GM18868 (cell line): ENCODE measurements around the gene GOLGA7B.

ENCODE experiments used
- ATAC-seq: cut with Tn5 transposase; IDR thresholded peaks from one replicate; pipeline ENCODE4 v1.9.1; 2021; ENCODE audit warnings: mild to moderate bottlenecking, moderate library complexity; ENCODE audit not compliant: unreplicated experiment

The GOLGA7B gene

DNA sequence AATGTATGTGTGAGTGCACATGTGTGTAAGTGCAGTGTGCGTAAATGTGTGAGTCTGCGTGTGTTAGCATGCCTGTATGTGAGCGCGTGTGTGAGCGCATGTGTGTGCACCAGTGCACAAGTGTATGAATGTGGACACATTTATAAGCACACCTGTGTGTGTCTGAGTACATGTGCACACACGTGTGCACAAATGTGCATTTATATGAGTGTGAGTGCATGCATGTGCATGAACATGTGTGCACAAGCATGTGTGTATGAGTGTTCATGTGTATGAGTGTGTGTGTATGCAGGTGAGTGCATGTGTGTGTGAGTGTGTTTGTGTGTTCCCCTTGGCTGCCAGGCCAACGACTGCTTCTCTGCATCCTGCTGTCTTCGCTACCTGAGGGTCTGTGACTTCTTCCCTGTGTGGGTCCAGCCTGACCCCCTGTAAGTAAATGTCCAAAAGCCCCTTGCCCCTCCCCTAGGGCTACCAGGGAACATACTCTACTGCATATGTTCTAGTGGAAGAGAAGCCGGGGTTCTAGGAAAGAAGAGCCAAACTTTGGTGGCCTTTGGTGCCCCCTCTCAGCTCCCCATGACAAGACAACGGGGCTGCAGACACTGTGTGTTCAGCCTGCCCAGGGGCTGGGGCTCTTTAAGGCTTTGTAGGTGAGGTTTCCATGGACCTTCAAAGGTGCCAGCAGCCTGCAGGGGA, 17.0 kb downstream of the GOLGA7B start:
- ATAC-seq, result no peak

DNA sequence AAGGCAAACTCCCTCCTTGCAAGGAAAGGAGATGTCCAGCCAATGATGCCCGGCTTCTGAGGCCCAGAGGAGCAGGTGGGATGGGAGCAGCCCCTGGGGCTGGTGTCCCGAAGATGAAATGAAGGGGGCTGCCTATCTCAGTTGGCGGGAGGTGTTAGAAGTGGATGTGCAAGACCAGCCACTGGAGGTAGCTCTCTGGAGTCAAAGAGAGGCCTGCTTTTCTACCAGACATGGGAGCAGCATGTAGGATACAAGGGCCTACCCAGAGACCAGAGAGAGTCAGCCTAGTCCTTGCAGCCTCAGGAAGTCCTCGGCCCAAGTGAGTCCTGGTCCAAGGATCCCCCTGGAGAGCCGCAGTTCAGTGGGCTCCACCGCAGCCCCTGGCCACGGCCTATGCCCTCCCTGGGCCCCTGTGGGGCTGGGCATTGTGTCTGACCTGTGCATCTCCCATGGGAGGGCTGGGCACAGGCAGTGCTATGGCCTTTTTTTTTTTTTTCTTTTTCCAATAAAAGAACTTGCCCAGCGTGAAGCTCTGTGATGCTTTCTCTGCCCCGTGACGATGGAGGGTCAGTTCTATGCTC, 17.7 kb downstream of the GOLGA7B start:
- ATAC-seq, result no peak

DNA sequence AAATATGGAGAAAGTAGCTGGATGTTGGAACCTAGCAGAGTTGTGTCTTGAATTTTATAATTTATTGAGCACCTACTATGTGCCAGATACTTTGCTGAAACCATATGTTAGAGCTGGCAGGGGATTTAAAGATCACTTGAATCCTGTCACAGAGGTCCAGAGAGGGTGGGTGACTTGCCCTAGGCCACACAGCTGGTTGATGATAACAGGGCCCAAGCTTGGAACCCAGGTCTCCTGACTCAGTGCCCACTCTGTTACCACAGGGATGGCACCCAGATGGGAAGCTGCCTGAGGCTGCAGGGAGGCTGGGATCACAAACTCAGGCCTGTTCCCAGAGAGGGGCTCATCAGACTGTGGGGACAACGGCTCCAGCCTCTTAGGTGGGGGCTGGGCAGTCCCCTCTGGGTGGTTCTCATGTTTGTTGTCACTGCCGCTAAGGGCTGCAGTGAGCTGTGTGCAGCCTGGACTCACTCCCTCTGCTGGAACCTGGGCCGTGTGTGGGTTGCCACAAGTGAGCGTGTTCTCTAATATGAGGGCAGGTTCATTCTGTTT, 18.6 kb downstream of the GOLGA7B start:
- ATAC-seq, result no peak

DNA sequence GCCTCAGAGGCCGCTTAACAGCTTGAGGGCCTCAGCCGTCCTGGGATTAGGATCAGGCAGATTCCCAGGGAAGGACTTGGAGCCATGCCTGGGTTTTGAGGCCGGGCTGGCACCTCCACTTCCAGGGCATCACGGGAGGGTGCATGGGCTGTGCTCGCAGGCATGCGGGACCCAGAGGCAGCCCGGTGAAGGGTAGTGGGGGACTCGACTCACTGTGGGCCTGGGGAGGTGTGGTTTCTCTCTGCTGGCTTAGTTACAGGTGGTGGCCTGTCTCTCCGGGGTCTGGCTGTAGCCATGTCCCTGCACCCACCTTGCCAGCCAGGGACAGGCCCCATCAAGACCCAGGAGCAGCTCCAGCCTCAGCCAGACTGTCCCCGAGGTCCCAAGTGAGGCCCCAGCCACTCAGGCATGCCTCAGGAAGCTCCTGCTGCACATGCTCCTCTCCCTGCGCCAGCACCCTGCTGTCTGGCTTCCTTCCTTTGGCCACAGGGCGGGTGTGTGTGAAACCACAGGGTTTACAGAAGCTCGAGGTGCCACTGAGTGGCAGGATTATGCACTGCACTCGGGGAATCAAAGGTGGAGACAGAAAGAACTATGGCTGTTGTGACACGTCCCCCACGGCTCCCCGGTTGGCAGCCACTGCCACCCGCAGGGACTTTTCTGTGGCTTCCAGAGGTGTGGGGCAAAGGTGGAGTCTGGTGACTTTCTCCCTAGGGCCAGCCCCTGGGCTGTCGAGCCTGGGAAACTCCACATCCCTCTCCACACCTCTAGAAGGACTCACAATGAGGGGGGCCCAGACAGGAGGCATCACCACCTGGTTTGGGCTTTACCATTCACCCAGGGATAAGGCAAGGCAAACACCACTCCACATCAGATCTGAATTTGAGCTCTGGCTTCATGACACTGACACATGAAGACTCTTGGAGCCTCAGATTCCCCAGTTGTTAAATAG, 19.7 kb downstream of the GOLGA7B start:
- ATAC-seq, result peak; percentile 99

DNA sequence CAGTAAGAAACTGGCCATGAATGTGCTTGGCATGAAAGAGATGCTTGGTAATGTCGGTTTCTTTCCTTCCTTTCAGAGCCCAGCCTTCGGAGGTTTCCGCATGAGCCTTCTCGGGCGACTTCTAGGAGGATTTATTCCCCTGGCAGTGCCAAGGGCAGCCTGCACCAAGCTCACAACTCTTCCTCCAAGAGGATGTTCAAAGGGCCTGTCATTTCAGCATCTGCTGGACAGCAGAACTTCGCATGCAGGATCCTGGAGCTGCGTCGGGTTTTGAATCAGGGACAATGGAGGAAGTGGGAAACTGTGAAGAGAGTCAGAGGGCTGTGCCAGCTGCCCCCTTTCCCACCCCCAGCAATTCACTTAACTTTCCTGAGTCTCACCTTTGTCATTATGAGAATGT, 21.3 kb downstream of the GOLGA7B start:
- ATAC-seq, result no peak

DNA sequence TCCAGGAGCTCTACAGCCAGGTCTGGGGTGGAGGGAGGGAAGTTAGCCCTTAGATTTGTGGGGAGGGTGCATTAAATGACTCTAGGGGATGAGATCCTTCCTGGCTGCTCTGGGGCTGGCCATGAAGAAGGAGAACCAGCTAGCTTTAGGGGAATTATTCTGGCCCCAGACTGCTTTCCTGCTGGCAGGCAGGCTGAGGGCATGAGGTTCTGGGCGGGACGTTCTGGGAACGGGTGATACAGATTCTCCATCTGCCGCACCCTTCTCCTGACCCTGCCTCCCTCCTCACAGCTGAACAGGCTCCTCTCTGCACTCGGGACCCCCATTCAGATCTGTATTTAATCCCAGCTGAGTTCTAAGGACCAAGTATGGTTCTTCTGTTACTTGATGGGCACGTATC, 23.9 kb downstream of the GOLGA7B start:
- ATAC-seq, result no peak

DNA sequence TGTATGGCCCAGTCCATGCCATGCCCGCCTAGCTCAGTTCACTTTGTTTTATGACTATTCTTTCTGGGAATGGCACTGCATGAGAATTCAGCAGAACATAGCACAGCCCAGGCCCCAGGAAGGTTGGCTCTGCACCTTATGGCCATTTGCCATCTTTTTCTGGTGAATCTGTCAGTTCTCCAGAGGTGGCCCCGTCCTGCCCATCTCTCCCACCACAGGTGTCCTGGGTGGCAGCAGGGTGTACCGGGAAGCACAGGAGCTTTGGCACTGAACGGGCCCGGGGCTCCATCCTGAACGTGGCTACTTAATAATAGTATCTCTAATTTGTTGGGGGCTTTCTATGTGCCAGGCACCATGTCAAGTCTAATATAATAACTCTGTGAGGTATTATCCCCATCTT, 24.7 kb downstream of the GOLGA7B start:
- ATAC-seq, result no peak

DNA sequence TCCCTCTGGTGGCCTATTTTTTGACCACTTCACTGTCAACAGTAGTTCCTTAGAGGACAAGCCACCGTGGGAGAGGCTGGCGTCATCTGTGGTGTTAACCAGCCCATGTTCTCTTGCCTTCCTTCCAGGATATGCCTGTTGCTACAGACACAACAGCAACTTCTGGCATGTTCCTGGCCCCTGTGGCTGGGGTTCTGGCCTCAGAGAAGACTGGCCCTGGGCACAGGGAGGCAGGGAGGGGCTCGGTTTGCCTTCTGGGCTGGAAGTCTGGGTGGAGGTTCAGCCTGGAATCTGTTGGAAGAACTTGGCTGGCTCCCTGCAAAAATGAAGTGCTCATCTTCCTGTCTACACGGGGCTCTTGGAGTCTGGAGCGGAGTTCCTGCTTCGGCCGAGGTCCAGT, 25.7 kb downstream of the GOLGA7B start:
- ATAC-seq, result no peak

DNA sequence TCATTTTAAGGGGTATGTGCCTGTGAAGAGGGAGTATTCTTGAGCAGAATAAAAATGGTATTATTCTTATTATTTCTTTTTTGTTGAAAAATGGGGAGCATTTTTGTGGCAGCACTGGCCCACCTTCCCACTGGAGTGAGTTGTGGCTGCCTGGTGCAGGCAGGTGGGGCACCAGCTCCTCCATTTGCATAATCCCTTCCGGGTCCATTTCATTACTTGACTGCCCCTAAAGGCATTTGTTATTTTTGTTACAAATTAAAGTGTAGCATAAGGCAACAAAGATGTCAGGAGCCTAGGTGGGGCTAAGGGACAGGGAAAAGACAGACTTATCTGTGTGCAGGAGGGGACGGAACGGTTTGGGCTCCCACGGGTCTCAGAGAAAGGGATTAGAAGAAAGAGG, 26.8 kb downstream of the GOLGA7B start:
- ATAC-seq, result no peak

DNA sequence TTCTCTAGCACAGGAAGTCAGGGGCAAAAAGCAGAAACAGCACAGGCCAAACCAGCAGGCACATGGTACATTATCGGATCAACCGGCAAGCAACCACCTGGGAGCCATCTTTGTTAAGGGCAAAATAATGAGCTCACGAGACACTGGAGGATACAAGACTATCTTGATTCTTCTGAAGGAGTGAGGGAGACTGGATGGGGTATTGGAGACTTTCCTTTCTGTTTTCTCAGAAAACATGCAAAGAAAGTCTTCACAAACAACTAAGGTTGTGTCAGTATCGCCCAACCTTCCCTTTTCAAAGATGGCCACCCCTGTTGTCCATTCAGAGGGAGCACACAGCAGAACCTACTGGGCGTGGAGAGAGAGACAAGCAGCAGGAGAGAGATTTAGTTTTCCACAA, 29.6 kb downstream of the GOLGA7B start:
- no peak for ATAC-seq

DNA sequence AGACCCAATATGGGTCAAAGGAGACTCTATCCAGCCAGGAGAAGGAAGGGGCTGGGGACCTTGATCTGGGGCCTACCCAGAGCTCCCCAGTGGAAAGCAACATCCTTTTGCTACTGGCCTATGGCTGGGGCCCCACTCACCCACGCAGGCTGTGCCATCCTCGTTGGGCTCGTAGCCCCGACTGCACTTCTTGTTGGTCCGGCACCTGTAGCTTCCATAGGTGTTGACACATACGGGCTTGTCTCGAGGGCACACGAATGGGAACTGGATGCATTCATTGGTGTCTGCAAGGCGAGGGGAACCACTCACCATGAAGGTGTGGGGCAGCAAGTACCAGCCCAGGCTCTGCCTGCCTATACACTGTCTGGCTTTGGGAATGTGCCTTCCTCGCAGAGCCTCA, 30.5 kb downstream of the GOLGA7B start:
- no peak for ATAC-seq

DNA sequence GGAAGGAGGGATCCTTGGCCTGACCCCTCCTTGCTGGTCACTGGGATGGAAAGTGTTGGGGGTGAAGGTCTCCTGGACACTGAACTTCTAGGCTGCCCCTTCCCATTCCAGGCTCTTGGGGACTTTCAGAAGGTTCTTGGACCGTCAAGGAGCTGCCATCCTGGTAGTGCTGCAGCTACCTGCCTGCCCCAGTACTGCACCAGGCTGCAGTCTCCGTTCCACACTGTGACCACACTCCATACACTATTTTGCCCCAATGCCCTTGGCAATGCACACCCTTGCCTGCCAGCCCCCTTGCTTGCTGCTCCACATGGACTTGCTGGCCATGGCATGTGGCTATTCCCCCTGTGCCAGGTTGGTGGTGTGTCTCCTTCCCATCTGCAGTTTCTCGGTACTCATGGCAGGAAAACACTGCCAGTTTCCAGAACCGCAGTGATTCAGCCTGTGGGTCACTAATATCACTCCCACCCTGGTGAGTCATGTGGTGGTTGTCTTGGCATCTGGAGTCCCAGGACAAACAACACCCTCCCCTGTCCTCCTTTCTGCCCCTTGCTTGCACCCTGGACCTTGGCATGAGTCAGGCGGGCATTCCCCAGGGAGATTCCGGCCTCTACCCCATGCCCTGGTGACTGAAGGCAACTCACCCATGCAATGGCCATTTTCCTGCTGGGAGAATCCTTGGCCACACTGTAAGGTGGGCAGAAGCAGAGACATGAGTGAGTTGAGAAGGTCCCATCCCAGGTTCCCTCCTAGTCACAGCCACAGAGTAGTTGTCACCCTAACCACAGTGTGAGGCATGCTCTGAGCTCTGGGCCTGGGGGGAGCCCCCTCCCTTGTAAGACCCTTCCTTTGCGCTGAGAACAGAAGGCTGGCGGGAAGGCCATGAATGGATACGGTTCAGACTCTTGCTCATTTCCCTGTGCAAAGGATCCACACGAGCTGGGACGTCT, 32.8 kb downstream of the GOLGA7B start:
- ATAC-seq, result no peak

DNA sequence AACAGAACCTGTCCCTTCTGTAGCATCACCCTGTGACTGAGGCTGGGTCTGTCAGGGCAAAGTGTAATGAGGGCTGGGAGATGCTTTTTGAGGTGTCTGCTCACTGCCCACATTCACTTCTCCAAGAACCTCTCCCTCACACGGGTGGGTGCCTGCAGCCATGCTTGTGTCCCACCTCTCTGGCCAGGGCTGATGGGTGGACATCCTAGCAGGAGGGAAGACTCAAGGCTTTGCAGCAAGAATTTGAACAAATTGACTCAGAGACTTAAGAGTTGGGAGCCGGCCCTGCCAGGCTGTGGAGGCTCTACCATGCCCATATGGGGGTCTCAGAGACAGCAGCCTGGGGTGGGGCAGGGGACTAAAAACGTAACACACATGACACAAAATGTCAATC, 33.4 kb downstream of the GOLGA7B start:
- no peak for ATAC-seq

DNA sequence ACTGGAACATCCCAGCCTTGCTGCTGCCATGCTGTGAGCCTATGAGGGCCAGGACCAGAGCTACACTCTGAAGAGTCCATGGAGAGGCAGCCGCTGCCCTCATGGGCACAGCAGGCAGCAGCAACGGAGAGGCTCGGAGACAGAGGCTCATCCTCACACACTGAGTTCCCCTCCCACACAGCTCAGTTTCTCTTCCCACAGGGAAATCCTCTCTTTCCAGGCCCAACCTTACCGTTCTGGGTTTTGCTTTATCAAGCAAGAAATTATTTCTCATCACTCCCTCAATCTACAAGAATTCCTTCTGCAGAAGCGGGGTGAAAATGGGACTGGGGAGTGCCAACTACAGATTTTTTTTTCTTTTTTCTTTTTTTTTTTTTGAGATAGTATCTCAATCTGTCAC, 36.6 kb downstream of the GOLGA7B start:
- no peak for ATAC-seq

DNA sequence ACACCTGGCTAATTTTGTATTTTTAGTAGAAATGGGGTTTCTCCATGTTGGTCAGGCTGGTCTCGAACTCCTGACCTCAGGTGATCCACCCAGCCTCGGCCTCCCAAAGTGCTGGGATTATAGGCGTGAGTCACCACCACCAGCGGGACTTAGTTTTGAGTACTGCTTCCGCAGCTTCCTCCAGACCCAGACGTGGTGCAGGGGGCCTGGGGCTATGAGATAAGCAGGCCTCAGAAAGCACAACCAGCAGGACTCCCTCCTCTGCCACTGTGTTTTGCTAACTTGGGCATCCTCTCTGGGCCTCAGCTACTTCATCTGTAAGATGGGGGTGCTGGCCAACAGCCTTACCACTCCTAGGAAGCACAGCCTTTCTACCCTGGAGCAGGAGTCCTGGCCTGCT, 37.8 kb downstream of the GOLGA7B start:
- ATAC-seq, result no peak

DNA sequence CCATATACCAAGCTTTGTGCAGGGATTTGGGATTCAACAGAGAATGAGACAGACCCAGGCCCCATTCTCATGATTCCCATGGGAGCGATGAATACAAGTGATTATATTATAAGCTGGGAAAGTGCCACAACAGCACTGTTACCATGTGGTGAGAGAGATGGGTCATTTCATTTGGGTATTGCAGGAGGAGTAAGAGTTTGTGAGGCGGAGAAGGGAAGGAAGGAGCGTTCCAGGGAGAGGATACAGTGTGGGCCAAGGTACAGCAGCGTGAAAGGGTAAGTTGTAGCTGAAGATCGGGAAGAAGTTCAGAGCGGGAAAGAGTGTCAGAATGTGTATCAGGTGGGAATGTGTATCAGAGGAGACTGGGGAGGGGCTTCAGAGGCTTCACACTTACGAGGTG, 38.5 kb downstream of the GOLGA7B start:
- ATAC-seq, result no peak

DNA sequence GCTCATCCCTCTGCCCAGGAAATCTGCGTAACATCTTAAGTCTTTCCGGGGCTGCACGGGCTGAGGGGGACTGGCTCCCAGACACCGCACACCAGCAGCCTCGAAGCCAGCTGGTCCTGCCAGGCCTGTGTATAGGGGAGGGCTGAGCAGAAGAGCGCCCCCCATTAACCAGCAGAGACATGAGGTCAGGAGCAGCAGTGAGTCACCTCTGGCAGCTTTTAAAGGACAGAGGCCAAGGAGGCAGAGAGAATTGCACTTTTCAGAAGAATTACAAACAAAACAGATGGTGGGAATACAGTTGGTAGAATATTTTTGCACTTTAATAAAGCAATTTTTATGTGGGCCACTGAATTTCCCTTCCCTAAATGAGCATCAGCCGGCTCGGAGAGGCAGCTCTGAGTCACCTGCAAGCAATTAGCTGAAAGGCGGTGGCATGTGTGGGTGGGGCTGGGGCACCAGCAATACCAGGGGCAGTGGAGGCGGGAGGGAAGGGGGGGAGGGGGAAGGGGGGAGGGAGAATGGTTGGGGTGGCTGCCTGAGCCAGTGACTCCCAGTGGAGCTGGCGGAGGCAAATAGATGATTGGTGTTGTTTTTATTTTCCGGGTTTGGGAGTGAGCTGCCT, 39.1 kb downstream of the GOLGA7B start:
- ATAC-seq, result no peak

DNA sequence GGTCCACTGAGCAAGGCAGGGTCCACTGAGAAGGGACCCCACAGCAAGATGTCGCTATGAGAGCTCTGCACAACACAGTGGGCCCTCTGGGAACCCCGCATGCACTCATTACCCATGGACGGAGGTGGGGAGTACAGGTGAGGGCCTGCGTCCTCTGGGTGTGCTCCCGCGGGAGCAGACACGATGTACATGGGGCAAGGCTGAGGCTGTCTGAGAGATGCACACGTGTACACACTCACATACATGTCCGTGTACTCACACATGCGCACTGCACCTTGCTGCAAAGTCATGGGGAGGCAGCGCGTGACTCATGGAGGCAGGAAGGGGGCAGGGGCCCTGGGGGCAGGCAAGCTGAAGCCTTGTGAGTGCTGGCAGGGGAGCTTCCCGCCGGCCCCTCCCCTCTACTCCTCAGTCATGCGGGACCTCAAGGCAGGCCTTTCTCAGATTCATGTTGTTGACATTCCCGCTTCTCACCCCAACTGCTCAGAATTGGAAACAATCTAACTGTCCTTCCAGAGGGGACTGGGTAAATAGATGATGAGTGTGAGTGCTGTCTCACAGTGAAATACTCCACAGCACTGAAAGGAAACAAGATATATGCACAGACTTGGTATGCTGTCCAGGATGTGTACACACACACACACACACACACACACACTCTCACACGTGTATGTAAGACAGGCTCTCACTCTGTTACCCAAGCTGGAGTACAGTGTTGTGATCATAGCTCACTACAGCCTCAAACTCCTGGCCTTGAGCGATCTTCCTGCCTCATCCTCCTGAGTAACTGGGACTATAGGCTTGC, 40.0 kb downstream of the GOLGA7B start:
- no peak for ATAC-seq

DNA sequence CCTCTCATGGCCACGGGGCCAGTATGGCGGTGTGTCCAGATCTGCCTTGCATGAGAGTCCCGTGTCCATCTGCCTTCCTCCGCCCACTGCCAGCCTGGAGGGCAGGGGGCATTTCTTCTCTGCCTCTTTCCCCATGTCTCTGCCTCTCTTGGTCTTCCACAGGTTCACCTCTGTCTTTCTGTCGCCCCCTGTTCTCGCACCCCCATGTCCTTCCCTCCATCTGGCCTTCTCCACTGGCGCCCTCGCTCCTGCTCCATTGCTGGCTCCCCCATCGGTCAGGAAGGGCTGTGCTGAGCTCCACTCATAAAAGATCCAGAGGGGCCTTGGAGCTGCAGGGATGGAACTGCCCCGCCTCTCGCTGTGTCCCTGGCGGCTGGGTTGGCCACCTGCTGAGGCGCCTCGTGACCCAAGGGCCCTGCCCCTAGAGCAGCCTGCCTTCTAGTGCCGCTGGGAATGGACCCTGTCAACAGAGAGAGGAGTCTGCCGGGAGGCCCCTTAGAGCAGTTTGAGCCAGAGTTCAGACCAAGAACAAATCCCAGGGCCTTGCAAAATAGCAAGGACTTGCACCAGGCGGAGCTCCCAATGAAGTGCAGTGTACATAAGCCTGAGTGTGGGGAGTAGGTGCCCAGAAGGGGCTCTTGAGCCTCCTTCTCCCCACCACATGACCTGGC, 42.0 kb downstream of the GOLGA7B start:
- no peak for ATAC-seq
